CD4-positive, alpha-beta memory T cell (primary cell): ENCODE measurements around the gene SON. TPM values are rescaled to one million over a fixed set of nuclear protein-coding genes. Genes with fewer than 3 reads are reported as not detected.
A peak's percentile ranks its signal among the peaks of the same experiment; 100 is the strongest.
"Not testable (repeated sequence)": the region's sequence is repeated elsewhere in the genome, so short reads cannot be mapped to it uniquely, and the experiment has no call there.

ENCODE experiments used
- CTCF ChIA-PET: fragments of 350-600 bp; sonication (Branson Sonifier 250); formaldehyde crosslinking; loops from one replicate; lab custom pipeline; 2021; ENCODE audit warnings: inconsistent platforms; ENCODE audit not compliant: partially characterized antibody; lab: Charles Lee
- POLR2A ChIA-PET: fragments of 350-600 bp; sonication (Branson Sonifier 250); formaldehyde crosslinking; loops from one replicate; lab custom pipeline; 2021; ENCODE audit not compliant: partially characterized antibody; lab: Charles Lee
- DNase-seq, 5 donors: peaks; one replicate each; pipeline versions ENCODE4 v3.0.0 to v3.0.0-alpha.2; 2020 to 2022; ENCODE audit warnings: mixed read lengths in 1 of 5
- H3K27ac ChIP-seq: one replicate; pipeline ENCODE4 v1.7.0; 2013; ENCODE audit warnings: low read depth, low read length
- H3K27me3 ChIP-seq: 2 replicates; pipeline ENCODE4 v1.7.0; 2013; ENCODE audit warnings: mild to moderate bottlenecking, low read length, moderate library complexity; ENCODE audit not compliant: insufficient read depth
- H3K36me3 ChIP-seq: 2 replicates; pipeline ENCODE4 v1.7.0; 2013; ENCODE audit warnings: mild to moderate bottlenecking, low read length, moderate library complexity; ENCODE audit not compliant: insufficient read depth
- H3K4me1 ChIP-seq: 2 replicates; pipeline ENCODE4 v1.7.0; 2013; ENCODE audit warnings: mild to moderate bottlenecking, low read length, moderate library complexity; ENCODE audit not compliant: insufficient read depth
- H3K4me3 ChIP-seq, 2 donors: one replicate each; pipeline ENCODE4 v1.7.0; 2013; ENCODE audit warnings: low read length in 2 of 2, mild to moderate bottlenecking in 1 of 2
- H3K9me3 ChIP-seq, 2 donors: one replicate each; pipeline ENCODE4 v1.7.0; 2013; ENCODE audit warnings: low read length in 2 of 2, control low read depth in 1 of 2; ENCODE audit not compliant: control insufficient read depth in 1 of 2
- H3K27ac Mint-ChIP-seq, 7 donors: one replicate each; pipeline ENCODE4 v1.8.0; 2020 to 2021; ENCODE audit warnings: mixed read lengths in 7 of 7, mild to moderate bottlenecking in 6 of 7, inconsistent platforms in 3 of 7, moderate library complexity in 3 of 7
- H3K27me3 Mint-ChIP-seq, 2 donors: one replicate each; pipeline ENCODE4 v1.8.0; 2020 to 2021; ENCODE audit warnings: mixed read lengths in 2 of 2
- H3K36me3 Mint-ChIP-seq, 2 donors: one replicate each; pipeline ENCODE4 v1.8.0; 2020 to 2021; ENCODE audit warnings: mixed read lengths in 2 of 2, inconsistent platforms in 1 of 2, mild to moderate bottlenecking in 1 of 2
- H3K4me1 Mint-ChIP-seq, 4 donors: one replicate each; pipeline ENCODE4 v1.8.0; 2020 to 2021; ENCODE audit warnings: mixed read lengths in 4 of 4, mild to moderate bottlenecking in 1 of 4
- H3K4me3 Mint-ChIP-seq, 8 donors: one replicate each; pipeline ENCODE4 v1.8.0; 2020 to 2021; ENCODE audit warnings: mixed read lengths in 8 of 8, mild to moderate bottlenecking in 7 of 8, moderate library complexity in 6 of 8, inconsistent platforms in 3 of 8
- H3K9me3 Mint-ChIP-seq, 8 donors: one replicate each; pipeline ENCODE4 v1.8.0; 2020 to 2021; ENCODE audit warnings: mixed read lengths in 8 of 8, mild to moderate bottlenecking in 5 of 8, inconsistent platforms in 3 of 8, moderate library complexity in 1 of 8
- intact Hi-C: fragments of 100-400 bp; cut with micrococcal nuclease; formaldehyde crosslinking; loops from one replicate; pipeline ENCODE4 v1.15.1; 2023
- polyA plus RNA-seq, 2 donors: library from polyadenylated mRNA; unstranded; fragments of 300-500 nt; fragmentation: Illumina TruSeq; gene quantifications; one replicate each; pipeline ENCODE4 v1.2.3, GENCODE V29; 2021
- total RNA-seq, 2 experiments: library from RNA; stranded (reverse); gene quantifications; one replicate each; pipeline ENCODE4 v1.2.3, GENCODE V29; 2021

The SON gene
- total RNA-seq (100 to 1,000 TPM; 436 to 454 TPM), polyA plus RNA-seq (100 to 1,000 TPM; 314 to 639 TPM)

- peak within 1 kb of the TSS; percentile 87 to 96 for H3K4me3 ChIP-seq
- intact Hi-C loops, result loop anchor here (1.0 to 10.0 kb wide), 10 partner anchors 45 to 1504 kb away; partner anchors contain the start of genes ATP5PO, CFAP298, DNAJC28 and DONSON
- H3K27me3 Mint-ChIP-seq, result no peaks in the 10 kb centered on the region
- CTCF ChIA-PET, result interaction anchor here (0.7 to 1.2 kb wide), 3 partner anchors 46 to 63 kb away, joined by 3 read pairs; partner anchors contain the start of genes DONSON and TMEM50B
- peak within 1 kb of the TSS; percentile 99 for H3K27ac ChIP-seq
- H3K36me3 ChIP-seq, result peaks cover 11% of the 10 kb centered on the region
- peak; percentile 96 to 99 (median 98) for DNase-seq
- POLR2A ChIA-PET, result interaction anchor here (0.6 to 4.7 kb wide), 36 partner anchors 9 to 1391 kb away, joined by 3 to 93 read pairs (median 4); partner anchors contain the start of genes CFAP298, CRYZL1, DNAJC28 and DONSON
- H3K27ac Mint-ChIP-seq, result peak within 1 kb of the TSS; percentile 98 to 100 (median 100)
- peaks cover 7 to 44% of the 10 kb centered on the region in 2 donors for H3K36me3 Mint-ChIP-seq
- H3K9me3 ChIP-seq, result no peaks in the 10 kb centered on the region
- peak within 1 kb of the TSS; percentile 96 to 100 (median 98) for H3K4me3 Mint-ChIP-seq
- no peaks in the 10 kb centered on the region for H3K27me3 ChIP-seq
- H3K9me3 Mint-ChIP-seq, result peaks cover 0 to 4% (median 0%) of the 10 kb centered on the region in 8 donors
- peaks cover 52% of the 10 kb centered on the region for H3K4me1 ChIP-seq
- H3K4me1 Mint-ChIP-seq, result peaks cover 24 to 57% (median 36%) of the 10 kb centered on the region in 4 donors
Observed at GRCh38 chr21:33542640-33543504, at the start of gene SON. SON (plus strand) TSS chr21:33543038; CDS start chr21:33543093, 55 bp downstream.

- H3K27me3 Mint-ChIP-seq, result peaks cover 0 to 4% of the 10 kb centered on the region in 2 donors
- Histone ChIP-seq H3K27ac (no peak overlapping the region), H3K4me3 (no peak overlapping the region), H3K36me3 (no peaks in the 10 kb centered on the region), H3K27me3 (no peaks in the 10 kb centered on the region), H3K4me1 (peaks cover 4% of the 10 kb centered on the region), H3K9me3 (no peaks in the 10 kb centered on the region)
- peaks cover 7 to 14% (median 11%) of the 10 kb centered on the region in 4 donors for H3K4me1 Mint-ChIP-seq
- no peak for DNase-seq
- H3K27ac Mint-ChIP-seq, result peak overlapping the region in 1 of 7 donors; percentile 66
- CTCF ChIA-PET, result interaction anchor here (0.7 kb wide), 1 partner anchor 63 kb away, joined by 3 read pairs; no protein-coding TSS in a partner anchor
- POLR2A ChIA-PET, result no interaction called here
- no peaks in the 10 kb centered on the region for H3K36me3 Mint-ChIP-seq
- H3K9me3 Mint-ChIP-seq, result peaks cover 0 to 2% (median 0%) of the 10 kb centered on the region in 8 donors
- peak overlapping the region in 1 of 8 donors; percentile 29 for H3K4me3 Mint-ChIP-seq
- intact Hi-C loops, result no loop called here
Observed at GRCh38 chr21:33493756-33494155, 49.1 kb upstream of the SON start.

GRCh38 chr21:33495743-33496142 lies 47.1 kb upstream of the SON start:
- H3K36me3 Mint-ChIP-seq, result no peaks in the 10 kb centered on the region
- intact Hi-C loops, result no loop called here
- Histone ChIP-seq H3K36me3 (no peaks in the 10 kb centered on the region), H3K9me3 (no peaks in the 10 kb centered on the region), H3K27me3 (no peaks in the 10 kb centered on the region), H3K4me3 (no peak overlapping the region), H3K27ac (no peak overlapping the region), H3K4me1 (peaks cover 4% of the 10 kb centered on the region)
- no peak overlapping the region for H3K4me3 Mint-ChIP-seq
- ChIA-PET POLR2A (interaction anchor here (2.8 kb wide), 1 partner anchor 16 kb away, joined by 16 read pairs; the partner anchor contains the start of gene TMEM50B), CTCF (no interaction called here)
- H3K9me3 Mint-ChIP-seq, result peaks cover 0 to 2% (median 0%) of the 10 kb centered on the region in 8 donors
- peaks cover 0 to 4% of the 10 kb centered on the region in 2 donors for H3K27me3 Mint-ChIP-seq
- no peak for DNase-seq
- no peak overlapping the region for H3K27ac Mint-ChIP-seq
- peaks cover 6 to 12% (median 9%) of the 10 kb centered on the region in 4 donors for H3K4me1 Mint-ChIP-seq

GRCh38 chr21:33496345-33496744 lies 46.5 kb upstream of the SON start:
- Mint-ChIP-seq H3K9me3 (peaks cover 0 to 2% (median 0%) of the 10 kb centered on the region in 8 donors), H3K4me3 (no peak overlapping the region), H3K36me3 (no peaks in the 10 kb centered on the region), H3K27me3 (peaks cover 0 to 4% of the 10 kb centered on the region in 2 donors), H3K4me1 (peaks cover 4 to 7% (median 6%) of the 10 kb centered on the region in 4 donors), H3K27ac (peak overlapping the region in 1 of 7 donors; percentile 23)
- Histone ChIP-seq H3K27ac (no peak overlapping the region), H3K9me3 (no peaks in the 10 kb centered on the region), H3K4me3 (no peak overlapping the region), H3K27me3 (no peaks in the 10 kb centered on the region), H3K4me1 (peaks cover 4% of the 10 kb centered on the region), H3K36me3 (no peaks in the 10 kb centered on the region)
- no peak for DNase-seq
- intact Hi-C loops, result no loop called here
- ChIA-PET POLR2A (interaction anchor here (2.8 kb wide), 1 partner anchor 16 kb away, joined by 16 read pairs; the partner anchor contains the start of gene TMEM50B), CTCF (no interaction called here)

GRCh38 chr21:33505833-33506232 lies 37.0 kb upstream of the SON start:
- Histone ChIP-seq H3K27me3 (no peaks in the 10 kb centered on the region), H3K36me3 (peaks cover 34% of the 10 kb centered on the region), H3K9me3 (no peaks in the 10 kb centered on the region), H3K4me3 (no peak overlapping the region), H3K4me1 (no peaks in the 10 kb centered on the region), H3K27ac (no peak overlapping the region)
- Mint-ChIP-seq H3K4me1 (peaks cover 0 to 1% (median 0%) of the 10 kb centered on the region in 4 donors), H3K27ac (peak overlapping the region in 1 of 7 donors; percentile 60), H3K36me3 (peaks cover 57 to 62% of the 10 kb centered on the region in 2 donors), H3K27me3 (no peaks in the 10 kb centered on the region), H3K9me3 (peaks cover 0 to 4% (median 0%) of the 10 kb centered on the region in 8 donors), H3K4me3 (no peak overlapping the region)
- no peak for DNase-seq
- intact Hi-C loops, result no loop called here
- CTCF ChIA-PET, result interaction anchor here (1.5 kb wide), 1 partner anchor 100 kb away, joined by 4 read pairs; no protein-coding TSS in a partner anchor
- POLR2A ChIA-PET, result interaction anchor here (0.6 kb wide), 1 partner anchor 124 kb away, joined by 3 read pairs; no protein-coding TSS in a partner anchor

GRCh38 chr21:33507003-33507402 lies 35.8 kb upstream of the SON start:
- POLR2A ChIA-PET, intact Hi-C loops, H3K9me3 Mint-ChIP-seq, H3K27ac ChIP-seq, H3K4me3 Mint-ChIP-seq, H3K27me3 ChIP-seq, H3K27me3 Mint-ChIP-seq, H3K4me3 ChIP-seq, H3K4me1 Mint-ChIP-seq, H3K9me3 ChIP-seq, DNase-seq, H3K4me1 ChIP-seq: not testable (repeated sequence)
- peaks cover 43% of the 10 kb centered on the region for H3K36me3 ChIP-seq
- CTCF ChIA-PET, result interaction anchor here (1.5 kb wide), 1 partner anchor 99 kb away, joined by 4 read pairs; no protein-coding TSS in a partner anchor
- peak overlapping the region in 1 of 7 donors; percentile 39 for H3K27ac Mint-ChIP-seq
- H3K36me3 Mint-ChIP-seq, result peaks cover 67 to 71% of the 10 kb centered on the region in 2 donors
